C4-2B (cell line): Measurements from ENCODE around the gene PPA2.
"Not testable (repeated sequence)": the region's sequence is repeated elsewhere in the genome, so short reads cannot be mapped to it uniquely, and the experiment has no call there.

ENCODE experiments used
- H3K27ac ChIP-seq: fragments of 450-650 bp; 2 replicates; pipeline ENCODE4 v1.5.1; 2017
- ZFX ChIP-seq: fragments of 450-650 bp; IDR thresholded peaks from 2 replicates; pipeline ENCODE4 v1.6.1; 2017
- TF ChIP-seq, protein P1 (sequence below): fragments of 450-650 bp; conservative IDR thresholded peaks from 2 replicates; pipeline ENCODE4 v1.5.1; 2017; ENCODE audit warnings: mild to moderate bottlenecking

Gene PPA2

DNA sequence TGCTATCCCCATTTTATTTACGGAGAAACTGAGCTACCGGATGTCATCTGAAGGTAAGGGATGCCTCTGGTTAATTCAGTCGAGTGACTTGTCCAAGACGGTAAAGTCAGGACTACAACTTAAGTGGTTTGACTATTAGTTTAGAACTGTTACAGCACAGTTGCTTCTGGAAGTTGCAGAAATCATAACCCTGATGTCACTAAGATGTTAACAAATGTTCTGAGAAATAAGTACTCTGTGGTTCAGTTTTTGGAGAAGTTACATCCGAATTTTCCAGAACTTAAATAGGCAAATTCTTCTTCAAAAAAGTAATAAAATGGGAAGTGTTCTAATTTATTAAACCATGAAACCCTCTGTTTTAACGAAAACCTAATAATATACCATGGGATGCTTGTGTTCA lies 3.1 kb downstream of the PPA2 start:
- no peak overlapping the region for H3K27ac ChIP-seq
- TF ChIP-seq, protein P1, sequence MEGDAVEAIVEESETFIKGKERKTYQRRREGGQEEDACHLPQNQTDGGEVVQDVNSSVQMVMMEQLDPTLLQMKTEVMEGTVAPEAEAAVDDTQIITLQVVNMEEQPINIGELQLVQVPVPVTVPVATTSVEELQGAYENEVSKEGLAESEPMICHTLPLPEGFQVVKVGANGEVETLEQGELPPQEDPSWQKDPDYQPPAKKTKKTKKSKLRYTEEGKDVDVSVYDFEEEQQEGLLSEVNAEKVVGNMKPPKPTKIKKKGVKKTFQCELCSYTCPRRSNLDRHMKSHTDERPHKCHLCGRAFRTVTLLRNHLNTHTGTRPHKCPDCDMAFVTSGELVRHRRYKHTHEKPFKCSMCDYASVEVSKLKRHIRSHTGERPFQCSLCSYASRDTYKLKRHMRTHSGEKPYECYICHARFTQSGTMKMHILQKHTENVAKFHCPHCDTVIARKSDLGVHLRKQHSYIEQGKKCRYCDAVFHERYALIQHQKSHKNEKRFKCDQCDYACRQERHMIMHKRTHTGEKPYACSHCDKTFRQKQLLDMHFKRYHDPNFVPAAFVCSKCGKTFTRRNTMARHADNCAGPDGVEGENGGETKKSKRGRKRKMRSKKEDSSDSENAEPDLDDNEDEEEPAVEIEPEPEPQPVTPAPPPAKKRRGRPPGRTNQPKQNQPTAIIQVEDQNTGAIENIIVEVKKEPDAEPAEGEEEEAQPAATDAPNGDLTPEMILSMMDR, result no peak
- TF ChIP-seq ZFX, result no peak

GRCh38 chr4:105469736-105470135 lies 4.1 kb downstream of the PPA2 start:
- H3K27ac ChIP-seq, result no peak overlapping the region
- TF ChIP-seq, protein P1, result no peak
- TF ChIP-seq ZFX, result no peak

GRCh38 chr4:105466580-105466979 lies 7.3 kb downstream of the PPA2 start:
- TF ChIP-seq, protein P1, result no peak
- TF ChIP-seq ZFX, result no peak

DNA sequence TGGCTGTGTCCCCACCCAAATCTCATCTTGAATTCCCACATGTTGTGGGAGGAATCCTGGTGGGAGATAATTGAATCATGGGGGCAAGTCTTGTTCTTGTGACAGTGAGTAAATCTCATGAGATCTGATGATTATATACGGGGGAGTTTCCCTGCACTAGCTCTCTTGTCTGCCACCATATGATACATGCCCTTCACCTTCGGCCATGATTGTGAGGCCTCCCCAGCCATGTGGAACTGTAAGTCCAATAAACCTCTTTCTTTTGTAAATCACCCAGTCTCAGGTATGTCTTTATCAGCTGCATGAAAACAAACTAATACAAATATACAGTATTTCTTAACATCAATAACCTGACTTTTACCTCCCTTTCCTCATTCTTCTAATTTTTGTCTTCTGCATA lies 9.3 kb downstream of the PPA2 start:
- H3K27ac ChIP-seq, result not testable (repeated sequence)

More at GRCh38 chr4:105466580-105466979, 7.3 kb downstream of the PPA2 start:
- no peak overlapping the region for H3K27ac ChIP-seq

- no peak for TF ChIP-seq ZFX
- TF ChIP-seq, protein P1, result no peak
- no peak overlapping the region for H3K27ac ChIP-seq
These were observed 11.3 kb downstream of the PPA2 start for GRCh38 chr4:105462576-105462975.

GRCh38 chr4:105461621-105462382 lies 12.1 kb downstream of the PPA2 start:
- TF ChIP-seq, protein P1, result no peak
- TF ChIP-seq ZFX, result no peak
- H3K27ac ChIP-seq, result no peak overlapping the region

GRCh38 chr4:105461221-105461620 lies 12.6 kb downstream of the PPA2 start:
- TF ChIP-seq, protein P1, result no peak
- no peak for TF ChIP-seq ZFX
- no peak overlapping the region for H3K27ac ChIP-seq

GRCh38 chr4:105460306-105460705 lies 13.6 kb downstream of the PPA2 start:
- TF ChIP-seq, protein P1, result no peak
- TF ChIP-seq ZFX, result no peak
- no peak overlapping the region for H3K27ac ChIP-seq

GRCh38 chr4:105458541-105458940 lies 15.3 kb downstream of the PPA2 start:
- not testable (repeated sequence) for H3K27ac ChIP-seq
